Measurements from ENCODE around the gene UBE2E2.
"Not testable (repeated sequence)": the region's sequence is repeated elsewhere in the genome, so short reads cannot be mapped to it uniquely, and the experiment has no call there.

UBE2E2 gene

DNA sequence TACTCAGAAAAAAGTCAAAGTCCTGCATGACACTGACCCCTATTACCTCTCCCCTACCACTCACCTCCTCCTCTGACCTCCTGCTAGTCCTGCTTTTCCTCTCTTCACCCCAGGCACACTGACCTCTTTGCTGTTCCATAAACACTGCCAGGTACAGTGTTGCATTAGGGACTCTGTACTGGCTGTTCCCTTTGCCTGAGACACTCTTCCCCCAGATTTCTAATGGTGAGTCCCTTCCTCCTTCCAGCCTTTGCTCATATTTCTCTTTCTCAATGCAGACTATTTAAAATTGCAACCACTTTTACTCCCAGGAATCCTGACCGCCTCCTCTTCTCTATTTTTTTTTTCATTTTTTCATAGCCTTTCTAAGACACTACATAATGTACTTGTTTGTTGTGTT is 36.3 kb upstream of the UBE2E2 start:
- Histone ChIP-seq H3K9ac (ENCODE audit: low read depth in 1 of 2, low read length in 2 of 2) (no peak overlapping the region), H3K27me3 (ENCODE audit: control insufficient read depth in 2 of 2, insufficient read depth in 2 of 2, low read length in 2 of 2) (no peaks in the 10 kb centered on the region), H3K9me3 (ENCODE audit: control insufficient read depth in 2 of 2, low read length in 2 of 2) (no peaks in the 10 kb centered on the region), H3K36me3 (ENCODE audit: control insufficient read depth in 2 of 2, insufficient read depth in 2 of 2, low read length in 2 of 2) (no peaks in the 10 kb centered on the region), H3K27ac (ENCODE audit: low read depth in 2 of 2, low read length in 2 of 2) (no peak overlapping the region), H3K4me3 (ENCODE audit: low read length in 2 of 2) (no peak overlapping the region), H3K4me1 (ENCODE audit: control insufficient read depth in 2 of 2, insufficient read depth in 2 of 2, low read length in 2 of 2) (no peaks in the 10 kb centered on the region)

DNA sequence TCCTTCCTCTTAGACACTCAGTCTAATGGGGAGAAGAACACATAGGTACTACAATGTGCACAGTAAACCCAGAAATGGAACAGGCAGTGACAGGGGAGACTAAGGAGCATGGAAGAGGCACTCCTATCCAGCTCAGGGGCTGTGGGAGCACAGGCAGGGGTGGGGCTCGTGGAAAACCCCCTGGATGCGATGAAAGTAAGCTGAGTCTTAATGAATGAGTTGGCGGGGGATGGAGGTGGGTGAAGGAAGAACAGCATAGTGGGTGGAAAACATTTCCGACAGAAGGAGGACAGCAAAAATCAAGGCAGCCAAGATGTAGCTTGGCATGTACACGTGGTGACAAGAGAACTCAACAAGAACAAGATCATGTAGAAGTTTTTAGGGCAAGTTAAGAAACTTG is 33.6 kb upstream of the UBE2E2 start:
- Histone ChIP-seq H3K9ac (ENCODE audit: low read depth in 1 of 2, low read length in 2 of 2) (no peak overlapping the region), H3K27me3 (ENCODE audit: control insufficient read depth in 2 of 2, insufficient read depth in 2 of 2, low read length in 2 of 2) (no peaks in the 10 kb centered on the region), H3K9me3 (ENCODE audit: control insufficient read depth in 2 of 2, low read length in 2 of 2) (no peaks in the 10 kb centered on the region), H3K36me3 (ENCODE audit: control insufficient read depth in 2 of 2, insufficient read depth in 2 of 2, low read length in 2 of 2) (no peaks in the 10 kb centered on the region), H3K4me3 (ENCODE audit: low read length in 2 of 2) (no peak overlapping the region), H3K27ac (ENCODE audit: low read depth in 2 of 2, low read length in 2 of 2) (no peak overlapping the region), H3K4me1 (ENCODE audit: control insufficient read depth in 2 of 2, insufficient read depth in 2 of 2, low read length in 2 of 2) (no peaks in the 10 kb centered on the region)

DNA sequence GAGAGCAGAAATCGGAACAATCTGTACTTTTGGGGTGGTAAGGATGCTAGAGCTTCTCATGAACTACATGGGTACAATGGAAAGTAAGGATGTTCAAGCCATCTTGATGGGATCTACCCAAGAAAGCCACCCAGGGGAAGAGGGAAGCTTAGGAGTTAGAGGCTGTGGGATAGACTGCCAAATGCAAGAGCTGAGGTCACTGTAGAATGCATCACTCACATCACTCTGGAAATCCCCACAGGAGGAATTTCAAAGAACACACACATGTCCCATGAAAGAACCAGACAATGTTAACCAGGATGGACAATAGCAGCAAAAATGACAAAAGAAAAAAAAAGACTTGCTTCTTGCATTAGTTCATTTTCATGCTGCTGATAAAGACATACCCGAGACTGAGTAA is 32.8 kb upstream of the UBE2E2 start:
- H3K9me3 ChIP-seq (ENCODE audit: control insufficient read depth in 2 of 2, low read length in 2 of 2), result no peaks in the 10 kb centered on the region
- H3K27ac ChIP-seq (ENCODE audit: low read depth in 2 of 2, low read length in 2 of 2), result no peak overlapping the region
- no peak overlapping the region for H3K4me3 ChIP-seq (ENCODE audit: low read length in 2 of 2)
- no peaks in the 10 kb centered on the region for H3K27me3 ChIP-seq (ENCODE audit: control insufficient read depth in 2 of 2, insufficient read depth in 2 of 2, low read length in 2 of 2)
- H3K9ac ChIP-seq (ENCODE audit: low read depth in 1 of 2, low read length in 2 of 2), result no peak overlapping the region
- H3K4me1 ChIP-seq (ENCODE audit: control insufficient read depth in 2 of 2, insufficient read depth in 2 of 2, low read length in 2 of 2), result no peaks in the 10 kb centered on the region
- H3K36me3 ChIP-seq (ENCODE audit: control insufficient read depth in 2 of 2, insufficient read depth in 2 of 2, low read length in 2 of 2), result no peaks in the 10 kb centered on the region

DNA sequence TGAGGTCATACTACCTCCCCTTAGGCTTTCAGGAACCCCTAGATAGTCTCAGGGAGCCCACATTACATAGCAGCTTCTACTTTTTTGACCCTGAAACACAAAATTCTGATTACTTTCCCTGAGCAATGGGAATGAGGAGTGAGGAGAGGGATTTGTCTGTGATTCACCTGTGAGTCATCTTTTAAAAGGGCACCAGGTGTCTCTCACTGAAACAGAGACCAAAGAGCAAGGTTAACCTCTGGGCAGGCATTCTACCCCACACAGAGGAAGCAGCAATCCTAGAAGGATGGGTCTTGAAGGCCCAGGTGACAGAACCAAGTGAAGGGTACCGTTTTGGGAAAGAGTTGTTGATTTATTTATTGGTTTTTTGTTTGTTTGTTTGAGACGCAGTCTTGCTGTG is 31.1 kb upstream of the UBE2E2 start:
- no peak overlapping the region for H3K4me3 ChIP-seq (ENCODE audit: low read length in 2 of 2)
- H3K9ac ChIP-seq (ENCODE audit: low read depth in 1 of 2, low read length in 2 of 2), result no peak overlapping the region
- H3K36me3 ChIP-seq (ENCODE audit: control insufficient read depth in 2 of 2, insufficient read depth in 2 of 2, low read length in 2 of 2), result no peaks in the 10 kb centered on the region
- H3K4me1 ChIP-seq (ENCODE audit: control insufficient read depth in 2 of 2, insufficient read depth in 2 of 2, low read length in 2 of 2), result no peaks in the 10 kb centered on the region
- no peak overlapping the region for H3K27ac ChIP-seq (ENCODE audit: low read depth in 2 of 2, low read length in 2 of 2)
- H3K27me3 ChIP-seq (ENCODE audit: control insufficient read depth in 2 of 2, insufficient read depth in 2 of 2, low read length in 2 of 2), result no peaks in the 10 kb centered on the region
- no peaks in the 10 kb centered on the region for H3K9me3 ChIP-seq (ENCODE audit: control insufficient read depth in 2 of 2, low read length in 2 of 2)

DNA sequence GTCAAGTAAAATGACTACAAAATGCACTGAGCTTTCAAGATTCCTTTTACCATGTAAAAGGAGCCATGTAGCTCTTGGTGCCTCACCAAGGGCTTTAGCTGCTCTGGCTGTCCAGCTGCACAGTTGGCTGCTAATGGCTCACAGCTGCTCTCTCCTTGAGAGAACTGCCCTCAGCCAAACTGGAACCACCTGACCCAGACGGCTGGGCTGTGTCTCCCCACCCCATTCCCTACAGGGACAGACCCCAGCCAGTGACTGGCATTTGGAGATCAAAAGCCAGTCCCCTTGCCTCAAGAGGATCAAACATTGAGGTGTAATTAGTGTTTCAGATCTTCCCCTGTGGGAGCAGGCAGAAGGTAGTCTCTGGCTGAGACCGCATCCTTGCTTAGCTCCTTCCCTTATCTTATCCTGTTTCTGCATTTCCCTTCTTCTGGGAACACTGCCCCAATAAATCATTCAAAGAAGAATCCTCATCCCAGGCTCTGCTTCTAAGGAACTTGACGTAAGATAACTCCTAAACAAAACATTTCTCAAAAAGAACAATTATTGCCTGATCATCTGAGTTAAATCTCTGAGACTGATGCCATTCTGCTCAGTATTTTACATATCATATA is 28.6 kb upstream of the UBE2E2 start:
- no peak overlapping the region for H3K9ac ChIP-seq (ENCODE audit: low read depth in 1 of 2, low read length in 2 of 2)
- no peaks in the 10 kb centered on the region for H3K9me3 ChIP-seq (ENCODE audit: control insufficient read depth in 2 of 2, low read length in 2 of 2)
- no peak overlapping the region for H3K27ac ChIP-seq (ENCODE audit: low read depth in 2 of 2, low read length in 2 of 2)
- no peaks in the 10 kb centered on the region for H3K27me3 ChIP-seq (ENCODE audit: control insufficient read depth in 2 of 2, insufficient read depth in 2 of 2, low read length in 2 of 2)
- no peaks in the 10 kb centered on the region for H3K36me3 ChIP-seq (ENCODE audit: control insufficient read depth in 2 of 2, insufficient read depth in 2 of 2, low read length in 2 of 2)
- H3K4me3 ChIP-seq (ENCODE audit: low read length in 2 of 2), result no peak overlapping the region
- no peaks in the 10 kb centered on the region for H3K4me1 ChIP-seq (ENCODE audit: control insufficient read depth in 2 of 2, insufficient read depth in 2 of 2, low read length in 2 of 2)

DNA sequence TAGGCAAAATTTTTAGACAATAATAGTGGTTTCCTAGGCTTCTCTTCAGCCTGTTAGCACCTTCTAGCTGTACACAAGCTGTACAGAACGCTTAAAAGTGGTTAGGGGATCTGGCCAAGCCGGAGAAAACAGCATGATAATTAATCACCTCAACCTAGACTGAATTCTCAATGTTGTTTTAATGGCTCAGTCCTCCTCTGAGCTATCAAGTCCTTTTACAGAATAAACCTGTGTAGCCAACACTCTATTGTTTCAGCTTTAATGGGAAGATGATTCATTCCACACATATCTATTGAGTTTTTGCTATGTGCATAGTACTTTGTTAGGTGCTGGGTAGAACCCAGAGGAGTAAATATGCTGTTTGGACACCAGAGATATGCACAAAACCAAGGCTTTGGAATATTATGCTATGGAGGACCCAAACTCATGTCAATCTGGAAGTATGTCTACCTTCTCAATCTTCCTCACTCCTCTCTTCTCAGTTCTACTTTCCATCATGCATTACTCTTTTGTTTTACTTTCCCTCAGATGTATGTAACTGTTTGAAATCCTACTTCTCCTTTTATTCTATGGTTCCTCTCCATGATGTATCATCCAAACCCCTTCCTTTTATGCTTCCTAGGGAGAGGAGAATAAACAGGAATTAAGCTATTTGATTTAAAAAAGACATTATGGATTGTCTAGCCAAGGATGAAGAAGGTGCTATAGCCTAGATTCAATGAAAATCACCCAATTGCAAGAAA is 27.6 kb upstream of the UBE2E2 start:
- no peaks in the 10 kb centered on the region for H3K36me3 ChIP-seq (ENCODE audit: control insufficient read depth in 2 of 2, insufficient read depth in 2 of 2, low read length in 2 of 2)
- H3K4me1 ChIP-seq (ENCODE audit: control insufficient read depth in 2 of 2, insufficient read depth in 2 of 2, low read length in 2 of 2), result no peaks in the 10 kb centered on the region
- no peaks in the 10 kb centered on the region for H3K27me3 ChIP-seq (ENCODE audit: control insufficient read depth in 2 of 2, insufficient read depth in 2 of 2, low read length in 2 of 2)
- H3K9me3 ChIP-seq (ENCODE audit: control insufficient read depth in 2 of 2, low read length in 2 of 2), result no peaks in the 10 kb centered on the region
- no peak overlapping the region for H3K4me3 ChIP-seq (ENCODE audit: low read length in 2 of 2)
- no peak overlapping the region for H3K27ac ChIP-seq (ENCODE audit: low read depth in 2 of 2, low read length in 2 of 2)
- no peak overlapping the region for H3K9ac ChIP-seq (ENCODE audit: low read depth in 1 of 2, low read length in 2 of 2)

DNA sequence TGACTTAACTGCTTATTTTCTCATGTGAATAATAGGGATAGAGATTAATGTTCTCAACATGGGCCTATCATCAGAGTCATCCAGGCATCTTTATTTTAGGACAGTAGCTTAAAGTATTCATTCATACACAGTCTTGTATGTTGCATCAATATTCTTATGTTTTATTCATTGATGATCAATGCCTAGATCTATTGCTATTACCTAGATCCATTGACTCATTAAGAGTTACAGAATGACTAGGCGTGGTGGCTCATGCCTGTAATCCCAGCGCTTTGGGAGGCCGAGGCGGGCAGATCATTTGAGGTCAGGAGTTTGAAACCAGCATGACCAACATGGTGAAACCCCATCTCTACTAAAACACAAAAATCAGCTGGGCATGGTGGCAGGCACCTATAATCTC is 26.3 kb upstream of the UBE2E2 start:
- H3K27ac ChIP-seq (ENCODE audit: low read depth in 2 of 2, low read length in 2 of 2); H3K9me3 ChIP-seq (ENCODE audit: control insufficient read depth in 2 of 2, low read length in 2 of 2); H3K4me1 ChIP-seq (ENCODE audit: control insufficient read depth in 2 of 2, insufficient read depth in 2 of 2, low read length in 2 of 2); H3K36me3 ChIP-seq (ENCODE audit: control insufficient read depth in 2 of 2, insufficient read depth in 2 of 2, low read length in 2 of 2); H3K27me3 ChIP-seq (ENCODE audit: control insufficient read depth in 2 of 2, insufficient read depth in 2 of 2, low read length in 2 of 2); H3K4me3 ChIP-seq (ENCODE audit: low read length in 2 of 2); H3K9ac ChIP-seq (ENCODE audit: low read depth in 1 of 2, low read length in 2 of 2): not testable (repeated sequence)

DNA sequence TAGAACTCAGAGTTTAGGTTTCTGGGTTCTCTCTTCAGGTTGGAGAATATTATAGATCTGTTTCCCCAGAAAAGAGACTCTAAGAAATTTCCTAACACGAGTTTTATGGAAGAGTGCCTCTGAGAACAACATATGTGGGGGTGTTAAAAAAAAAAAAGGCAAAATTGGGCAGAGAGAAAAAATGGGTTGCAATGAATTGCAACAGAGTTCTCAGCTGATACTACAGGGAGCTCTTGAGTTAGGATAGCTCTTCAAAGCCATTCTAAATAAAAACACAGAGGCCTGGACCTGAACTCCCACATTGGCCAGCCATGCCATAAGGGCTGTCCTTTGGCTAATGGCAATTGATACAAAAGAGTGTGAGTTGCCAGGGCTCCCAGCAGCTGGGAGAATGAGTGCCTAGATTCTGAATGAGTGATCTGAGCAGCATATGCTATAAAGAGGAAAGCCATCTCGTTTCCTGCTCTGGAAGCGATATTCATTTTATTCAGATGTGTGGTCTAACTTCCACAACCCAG is 20.1 kb upstream of the UBE2E2 start:
- H3K27ac ChIP-seq (ENCODE audit: low read depth in 2 of 2, low read length in 2 of 2), result no peak overlapping the region
- no peak overlapping the region for H3K4me3 ChIP-seq (ENCODE audit: low read length in 2 of 2)
- H3K27me3 ChIP-seq (ENCODE audit: control insufficient read depth in 2 of 2, insufficient read depth in 2 of 2, low read length in 2 of 2), result no peaks in the 10 kb centered on the region
- no peaks in the 10 kb centered on the region for H3K4me1 ChIP-seq (ENCODE audit: control insufficient read depth in 2 of 2, insufficient read depth in 2 of 2, low read length in 2 of 2)
- no peak overlapping the region for H3K9ac ChIP-seq (ENCODE audit: low read depth in 1 of 2, low read length in 2 of 2)
- H3K36me3 ChIP-seq (ENCODE audit: control insufficient read depth in 2 of 2, insufficient read depth in 2 of 2, low read length in 2 of 2), result no peaks in the 10 kb centered on the region
- H3K9me3 ChIP-seq (ENCODE audit: control insufficient read depth in 2 of 2, low read length in 2 of 2), result no peaks in the 10 kb centered on the region

DNA sequence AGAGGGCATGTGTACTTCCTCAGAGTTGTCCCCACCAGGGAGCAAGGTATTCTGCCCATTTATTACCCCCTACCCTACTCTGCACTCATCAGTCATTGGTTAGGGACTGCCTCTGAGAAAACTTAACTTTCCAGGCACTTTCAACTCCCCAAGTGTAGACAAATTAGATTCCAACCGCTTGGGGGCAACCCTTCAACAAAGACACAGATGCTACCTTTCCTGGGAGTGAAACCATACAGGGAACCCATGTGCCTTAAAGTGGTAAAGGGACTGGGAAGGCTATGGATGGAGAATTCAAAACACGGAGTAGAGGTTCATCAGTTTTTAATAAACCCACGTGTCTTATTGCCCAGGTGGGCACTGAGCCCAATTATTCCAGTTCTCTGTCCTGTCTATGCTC is 19.4 kb upstream of the UBE2E2 start:
- Histone ChIP-seq H3K9ac (ENCODE audit: low read depth in 1 of 2, low read length in 2 of 2) (no peak overlapping the region), H3K27ac (ENCODE audit: low read depth in 2 of 2, low read length in 2 of 2) (no peak overlapping the region), H3K4me3 (ENCODE audit: low read length in 2 of 2) (no peak overlapping the region), H3K4me1 (ENCODE audit: control insufficient read depth in 2 of 2, insufficient read depth in 2 of 2, low read length in 2 of 2) (no peaks in the 10 kb centered on the region), H3K9me3 (ENCODE audit: control insufficient read depth in 2 of 2, low read length in 2 of 2) (no peaks in the 10 kb centered on the region), H3K27me3 (ENCODE audit: control insufficient read depth in 2 of 2, insufficient read depth in 2 of 2, low read length in 2 of 2) (no peaks in the 10 kb centered on the region), H3K36me3 (ENCODE audit: control insufficient read depth in 2 of 2, insufficient read depth in 2 of 2, low read length in 2 of 2) (no peaks in the 10 kb centered on the region)

DNA sequence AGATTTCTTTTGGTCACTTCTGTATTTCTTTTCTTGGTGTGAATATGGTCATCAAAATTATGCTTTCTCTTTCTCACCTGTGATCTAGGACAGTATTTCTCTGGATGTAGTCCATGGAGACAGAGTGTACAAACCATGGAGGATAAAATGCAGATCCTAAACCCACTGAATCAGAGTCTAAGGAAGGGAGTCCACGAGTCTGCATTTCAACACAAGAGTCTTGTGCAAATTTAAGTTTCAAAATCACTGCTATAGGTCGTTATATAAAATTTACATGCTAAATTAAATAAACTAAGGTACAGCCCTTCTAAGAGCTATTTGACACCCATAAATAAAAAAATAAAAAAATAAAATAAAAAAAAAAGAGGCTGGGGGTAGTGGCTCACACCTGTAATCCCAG is 17.3 kb upstream of the UBE2E2 start:
- Histone ChIP-seq H3K4me1 (ENCODE audit: control insufficient read depth in 2 of 2, insufficient read depth in 2 of 2, low read length in 2 of 2) (no peaks in the 10 kb centered on the region), H3K9ac (ENCODE audit: low read depth in 1 of 2, low read length in 2 of 2) (no peak overlapping the region), H3K27me3 (ENCODE audit: control insufficient read depth in 2 of 2, insufficient read depth in 2 of 2, low read length in 2 of 2) (peaks cover 0 to 5% of the 10 kb centered on the region in 2 donors), H3K4me3 (ENCODE audit: low read length in 2 of 2) (no peak overlapping the region), H3K36me3 (ENCODE audit: control insufficient read depth in 2 of 2, insufficient read depth in 2 of 2, low read length in 2 of 2) (no peaks in the 10 kb centered on the region), H3K27ac (ENCODE audit: low read depth in 2 of 2, low read length in 2 of 2) (no peak overlapping the region), H3K9me3 (ENCODE audit: control insufficient read depth in 2 of 2, low read length in 2 of 2) (no peaks in the 10 kb centered on the region)
